Measurements from ENCODE around the gene CENPX. TPM values are rescaled to one million over a fixed set of nuclear protein-coding genes. Genes with fewer than 3 reads are reported as not detected.

CENPX gene
- total and polyA plus RNA-seq, 2 of the 13 experiments (the other 11 are each of a cell fraction or from before 2014, with no cell fraction given), result 92.7 to 170 TPM

- peak; percentile 78 for TF ChIP-seq UBTF (CRISPR knock-in tag; IDR thresholded peaks at IDR 0.05)
- TF ChIP-seq, protein P1, sequence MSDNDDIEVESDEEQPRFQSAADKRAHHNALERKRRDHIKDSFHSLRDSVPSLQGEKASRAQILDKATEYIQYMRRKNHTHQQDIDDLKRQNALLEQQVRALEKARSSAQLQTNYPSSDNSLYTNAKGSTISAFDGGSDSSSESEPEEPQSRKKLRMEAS (IDR thresholded peaks at IDR 0.05), result peak; percentile 65
- peak; percentile 86 for TF ChIP-seq HOXA5 (CRISPR knock-in tag; IDR thresholded peaks at IDR 0.05)
- peak; percentile 53; the same call in 1 of the 2 replicates for TF ChIP-seq CREB3 (CRISPR knock-in tag; IDR thresholded peaks at IDR 0.05)
- peak; percentile 65 for TF ChIP-seq POLR2AphosphoS5 (IDR thresholded peaks at IDR 0.05; ENCODE audit: low read depth, low read length)
- TF ChIP-seq GATA4 (IDR thresholded peaks at IDR 0.05; ENCODE audit: borderline replicate concordance, low read depth), result peak; percentile 47; the same call in 1 of the 2 replicates
- no peak for TF ChIP-seq TEAD3 (CRISPR knock-in tag; optimal IDR thresholded peaks at IDR 0.05; ENCODE audit: borderline replicate concordance)
- TF ChIP-seq CBX2 (IDR thresholded peaks at IDR 0.05; ENCODE audit: low read depth, low read length), result no peak
- TF ChIP-seq CBX2 (CRISPR knock-in tag; IDR thresholded peaks at IDR 0.05; ENCODE audit: low read depth), result peak; percentile 44; the same call in 1 of the 2 replicates
- 0 out of 2 replicates have a peak, but pooled peaks have one; percentile 6 for TF ChIP-seq ZNF598 (CRISPR knock-in tag; IDR thresholded peaks at IDR 0.05; ENCODE audit: borderline replicate concordance)
- no peak for TF ChIP-seq SOX13 (IDR thresholded peaks at IDR 0.05)
- peak in 1 of 2 experiments; percentile 29; a peak in 1 of 4 replicates for TF ChIP-seq SOX13 (CRISPR knock-in tag; conservative IDR thresholded peaks at IDR 0.05 in 1 of 2, IDR thresholded peaks at IDR 0.05 in 1 of 2)
- peak; percentile 75; the same call in 1 of the 2 replicates for TF ChIP-seq ZNF704 (CRISPR knock-in tag; IDR thresholded peaks at IDR 0.05; ENCODE audit: borderline replicate concordance)
- TF ChIP-seq TAF15 (IDR thresholded peaks at IDR 0.05; ENCODE audit: low read depth, low read length, poor library complexity, severe bottlenecking), result peak; percentile 95
- TF ChIP-seq MAZ (IDR thresholded peaks at IDR 0.05; ENCODE audit: borderline replicate concordance, low read depth, low read length), result no peak
- peak; percentile 14; the same call in 1 of the 2 replicates for TF ChIP-seq MAZ (CRISPR knock-in tag; IDR thresholded peaks at IDR 0.05; ENCODE audit: low read depth)
- no peak for TF ChIP-seq AHR (CRISPR knock-in tag; IDR thresholded peaks at IDR 0.05)
- TF ChIP-seq ZNF331 (CRISPR knock-in tag; IDR thresholded peaks at IDR 0.05), result 0 out of 2 replicates have a peak, but pooled peaks have one; percentile 21
- TF ChIP-seq, protein P2, sequence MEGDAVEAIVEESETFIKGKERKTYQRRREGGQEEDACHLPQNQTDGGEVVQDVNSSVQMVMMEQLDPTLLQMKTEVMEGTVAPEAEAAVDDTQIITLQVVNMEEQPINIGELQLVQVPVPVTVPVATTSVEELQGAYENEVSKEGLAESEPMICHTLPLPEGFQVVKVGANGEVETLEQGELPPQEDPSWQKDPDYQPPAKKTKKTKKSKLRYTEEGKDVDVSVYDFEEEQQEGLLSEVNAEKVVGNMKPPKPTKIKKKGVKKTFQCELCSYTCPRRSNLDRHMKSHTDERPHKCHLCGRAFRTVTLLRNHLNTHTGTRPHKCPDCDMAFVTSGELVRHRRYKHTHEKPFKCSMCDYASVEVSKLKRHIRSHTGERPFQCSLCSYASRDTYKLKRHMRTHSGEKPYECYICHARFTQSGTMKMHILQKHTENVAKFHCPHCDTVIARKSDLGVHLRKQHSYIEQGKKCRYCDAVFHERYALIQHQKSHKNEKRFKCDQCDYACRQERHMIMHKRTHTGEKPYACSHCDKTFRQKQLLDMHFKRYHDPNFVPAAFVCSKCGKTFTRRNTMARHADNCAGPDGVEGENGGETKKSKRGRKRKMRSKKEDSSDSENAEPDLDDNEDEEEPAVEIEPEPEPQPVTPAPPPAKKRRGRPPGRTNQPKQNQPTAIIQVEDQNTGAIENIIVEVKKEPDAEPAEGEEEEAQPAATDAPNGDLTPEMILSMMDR (CRISPR knock-in tag; IDR thresholded peaks at IDR 0.05), result peak; percentile 20; the same call in 1 of the 2 replicates
- no peak for TF ChIP-seq FLYWCH1 (CRISPR knock-in tag; IDR thresholded peaks at IDR 0.05)
- 0 out of 2 replicates have a peak, but pooled peaks have one; percentile 12 for TF ChIP-seq FOXO1 (CRISPR knock-in tag; IDR thresholded peaks at IDR 0.05)
Measured at GRCh38 chr17:82022310-82022980, at the start of gene CENPX (continued).

All from HepG2 (cell line).